HepG2 (cell line): ENCODE measurements around the gene PPIA.

Experiments used
- AGO1 ChIP-seq: fragments of 200-400 bp; formaldehyde crosslinking; IDR thresholded peaks from 2 replicates; pipeline ENCODE4 v1.6.1; 2017; ENCODE audit warnings: mild to moderate bottlenecking, low read depth, low read length, moderate library complexity; ENCODE audit not compliant: poor library complexity, severe bottlenecking
- BRCA1 ChIP-seq: sonication (generic); formaldehyde crosslinking; IDR thresholded peaks from 2 replicates; pipeline ENCODE4 v1.4.0; 2020; ENCODE audit warnings: missing genetic modification reagents
- CTCF ChIP-seq: sonication (generic); formaldehyde crosslinking; IDR thresholded peaks from 2 replicates; pipeline ENCODE4 v1.5.0; 2020; ENCODE audit warnings: mild to moderate bottlenecking, missing genetic modification reagents, moderate library complexity
- FOXJ3 ChIP-seq: sonication (generic); formaldehyde crosslinking; IDR thresholded peaks from 2 replicates; pipeline ENCODE4 v1.4.0; 2020; ENCODE audit warnings: missing genetic modification reagents, mild to moderate bottlenecking, borderline replicate concordance
- GFI1 ChIP-seq: sonication (generic); formaldehyde crosslinking; IDR thresholded peaks from 2 replicates; pipeline ENCODE4 v1.5.0; 2020; ENCODE audit warnings: missing genetic modification reagents, mild to moderate bottlenecking, borderline replicate concordance
- HNRNPLL ChIP-seq: fragments of 200-400 bp; formaldehyde crosslinking; IDR thresholded peaks from 2 replicates; pipeline ENCODE4 v1.6.1; 2017; ENCODE audit warnings: mild to moderate bottlenecking, low read depth, low read length; ENCODE audit not compliant: poor library complexity, severe bottlenecking
- POLR2AphosphoS5 ChIP-seq: IDR thresholded peaks from 2 replicates; pipeline ENCODE4 v1.6.1; 2012; ENCODE audit warnings: low read depth, low read length
- TCF7 ChIP-seq: sonication (generic); IDR thresholded peaks from 2 replicates; pipeline ENCODE4 v1.6.1; 2016; ENCODE audit warnings: antibody characterized with exemption, low read depth
- THAP8 ChIP-seq: sonication (generic); formaldehyde crosslinking; IDR thresholded peaks from 2 replicates; pipeline ENCODE4 v1.5.1; 2020; ENCODE audit warnings: missing genetic modification reagents, mild to moderate bottlenecking, borderline replicate concordance
- U2AF2 ChIP-seq: fragments of 200-400 bp; formaldehyde crosslinking; IDR thresholded peaks from 2 replicates; pipeline ENCODE4 v1.6.1; 2017; ENCODE audit warnings: low read depth, mild to moderate bottlenecking, low read length
- ZBTB7A ChIP-seq: sonication (generic); formaldehyde crosslinking; IDR thresholded peaks from 2 replicates; pipeline ENCODE4 v1.8.0; 2022; ENCODE audit warnings: mild to moderate bottlenecking, missing genetic modification reagents
- ZNF263 ChIP-seq: sonication (generic); formaldehyde crosslinking; IDR thresholded peaks from 2 replicates; pipeline ENCODE4 v1.4.0; 2020; ENCODE audit warnings: missing genetic modification reagents
- ZNF432 ChIP-seq: sonication (generic); formaldehyde crosslinking; IDR thresholded peaks from 2 replicates; pipeline ENCODE4 v1.5.0; 2020; ENCODE audit warnings: missing genetic modification reagents, mild to moderate bottlenecking, borderline replicate concordance
- ZNF792 ChIP-seq: IDR thresholded peaks from 2 replicates; pipeline ENCODE4 v1.6.1; 2016

- no peak for TF ChIP-seq CTCF (CRISPR knock-in tag)
- TF ChIP-seq HNRNPLL, result no peak
- TF ChIP-seq GFI1 (CRISPR knock-in tag), result no peak
- TF ChIP-seq ZBTB7A (CRISPR knock-in tag), result no peak
- no peak for TF ChIP-seq BRCA1 (CRISPR knock-in tag)
- no peak for TF ChIP-seq TCF7
- TF ChIP-seq THAP8 (CRISPR knock-in tag), result no peak
- no peak for TF ChIP-seq POLR2AphosphoS5
- no peak for TF ChIP-seq U2AF2
- TF ChIP-seq ZNF263, result no peak
- TF ChIP-seq ZNF792 (CRISPR knock-in tag), result no peak
- TF ChIP-seq FOXJ3 (CRISPR knock-in tag), result no peak
- TF ChIP-seq ZNF432, result no peak
- no peak for TF ChIP-seq AGO1
Observed at GRCh38 chr7:44819292-44819691, 22.8 kb downstream of the PPIA start.
